Cortex of kidney (tissue), 1 donor: Measurements from ENCODE around the gene CDK14.
"Not testable (repeated sequence)": the region's sequence is repeated elsewhere in the genome, so short reads cannot be mapped to it uniquely, and the experiment has no call there.

Source experiments
- DNase-seq: peaks from one replicate; lab custom pipeline; 2025; lab: John Stamatoyannopoulos, UW

CDK14 gene

DNA sequence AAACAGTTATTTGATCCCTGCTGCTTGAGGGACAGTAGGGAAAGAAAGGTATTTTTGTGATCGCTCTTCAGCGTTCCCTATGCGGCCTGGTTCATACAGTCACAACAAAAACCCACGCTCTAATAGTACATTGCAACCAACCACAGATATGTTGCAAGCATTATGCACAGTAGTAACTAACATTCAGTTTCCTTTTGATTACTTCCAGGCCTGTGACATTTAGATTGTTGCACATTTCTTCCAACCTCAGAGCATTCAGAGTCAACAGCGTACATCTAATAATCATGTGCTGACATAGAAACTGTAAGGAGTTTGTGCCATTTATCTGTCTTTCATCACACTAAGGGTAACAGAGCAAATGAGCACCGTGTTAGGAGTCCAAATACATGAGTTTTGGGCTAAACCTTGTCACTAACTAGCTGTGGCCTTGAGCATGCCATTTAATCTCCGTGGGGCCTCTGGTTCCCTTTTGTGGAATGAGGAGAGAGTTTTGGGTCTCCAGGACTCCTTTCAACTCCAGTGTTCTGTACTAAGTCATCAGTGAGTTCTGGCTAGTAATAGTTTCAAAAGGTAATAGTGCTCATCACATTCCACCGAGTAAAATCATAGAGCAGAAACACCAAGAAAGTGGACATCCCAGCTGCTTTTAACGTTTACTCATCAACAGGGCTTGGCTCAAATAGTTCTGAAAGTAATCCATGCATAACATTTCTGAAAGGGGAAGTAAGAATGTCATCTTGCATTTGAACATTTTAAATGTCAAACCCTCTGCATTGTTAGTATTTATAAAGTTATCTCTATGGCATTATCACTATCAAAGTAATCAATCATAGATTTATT, 569.1 kb downstream of the CDK14 start:
- no peak for DNase-seq

GRCh38 chr7:91165846-91166230, 569.7 kb downstream of the CDK14 start:
- DNase-seq = no peak

DNA sequence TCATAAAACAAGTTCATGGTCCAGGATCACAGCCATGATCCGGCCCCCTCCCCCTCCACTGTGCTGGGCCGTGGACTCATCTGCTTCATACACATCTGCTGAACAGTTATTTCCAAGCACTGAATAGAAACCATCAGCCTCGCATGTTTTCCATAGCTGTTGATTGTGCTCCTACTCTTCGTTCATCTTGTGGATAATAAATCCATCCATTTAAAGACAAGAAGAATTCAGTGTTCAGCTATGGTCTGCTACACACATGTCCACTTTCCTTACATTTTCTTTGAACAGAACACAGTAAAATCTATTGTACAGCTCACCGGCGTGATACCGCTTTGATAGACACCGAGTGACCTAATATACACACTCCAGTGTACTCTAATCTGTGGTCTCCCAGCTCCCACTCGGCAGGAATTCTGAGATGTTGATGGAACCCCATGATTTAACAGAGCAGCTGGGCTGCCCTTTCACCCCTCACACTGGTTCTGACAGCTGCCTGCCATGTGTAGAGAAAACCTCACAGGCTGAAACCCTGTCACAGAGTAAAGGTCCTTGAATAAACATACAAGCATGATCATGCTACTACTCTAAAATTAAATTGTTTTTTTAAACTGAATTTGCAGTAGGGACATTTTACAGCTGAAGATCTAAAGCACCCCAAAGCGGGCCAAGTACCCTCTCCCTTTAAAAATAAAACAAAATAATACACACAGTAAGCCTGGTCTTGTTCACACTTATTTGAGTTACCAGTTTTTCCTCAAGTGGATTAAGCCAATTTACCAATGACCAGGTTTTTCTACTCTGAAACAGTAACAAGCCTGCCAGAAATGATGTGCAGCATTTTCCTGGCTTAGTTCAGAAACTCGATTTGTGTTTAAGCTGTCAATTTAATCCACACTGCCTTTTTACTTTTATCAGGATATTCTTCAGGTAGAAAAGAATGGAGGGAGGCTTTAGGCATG, 573.0 kb downstream of the CDK14 start:
- no peak for DNase-seq

- DNase-seq = no peak
Measured at GRCh38 chr7:91169830-91170191, 573.7 kb downstream of the CDK14 start.

DNA sequence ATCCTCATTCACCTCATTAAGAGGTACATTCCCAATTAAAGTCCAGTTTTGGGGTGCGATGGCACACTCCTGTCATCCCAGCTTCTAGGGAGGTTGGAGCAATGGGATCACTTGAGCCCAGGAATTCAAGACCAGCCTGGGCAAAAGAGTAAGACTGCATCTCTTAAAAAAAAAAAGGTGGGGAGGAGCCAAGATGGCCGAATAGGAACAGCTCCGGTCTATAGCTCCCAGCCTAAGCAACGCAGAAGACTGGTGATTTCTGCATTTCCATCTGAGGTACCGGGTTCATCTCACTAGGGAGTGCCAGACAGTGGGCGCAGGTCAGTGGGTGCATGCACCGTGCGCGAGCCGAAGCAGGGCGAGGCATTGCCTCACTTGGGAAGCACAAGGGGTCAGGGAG, 577.1 kb downstream of the CDK14 start:
- DNase-seq = not testable (repeated sequence)

DNA sequence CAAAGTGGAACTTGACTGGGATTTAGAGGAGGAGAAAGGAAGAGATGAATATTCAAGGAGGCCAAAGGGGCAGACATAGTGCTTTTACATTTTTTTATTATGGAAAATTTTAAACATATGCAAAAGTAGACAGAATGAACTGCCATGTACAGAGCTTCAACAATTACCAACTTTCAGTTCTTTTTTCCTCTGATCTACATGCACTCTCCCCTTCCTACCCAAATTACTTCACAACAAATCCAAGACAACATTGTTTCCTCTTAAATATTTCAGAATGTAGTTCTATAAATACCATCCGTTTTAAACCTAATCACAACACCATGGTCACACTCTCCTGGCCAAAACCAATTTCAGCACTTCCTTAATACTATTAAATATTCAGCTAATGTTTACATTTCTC, 584.6 kb downstream of the CDK14 start:
- DNase-seq = no peak

- DNase-seq = no peak
Measured at GRCh38 chr7:91181949-91182348, 585.8 kb downstream of the CDK14 start.

DNA sequence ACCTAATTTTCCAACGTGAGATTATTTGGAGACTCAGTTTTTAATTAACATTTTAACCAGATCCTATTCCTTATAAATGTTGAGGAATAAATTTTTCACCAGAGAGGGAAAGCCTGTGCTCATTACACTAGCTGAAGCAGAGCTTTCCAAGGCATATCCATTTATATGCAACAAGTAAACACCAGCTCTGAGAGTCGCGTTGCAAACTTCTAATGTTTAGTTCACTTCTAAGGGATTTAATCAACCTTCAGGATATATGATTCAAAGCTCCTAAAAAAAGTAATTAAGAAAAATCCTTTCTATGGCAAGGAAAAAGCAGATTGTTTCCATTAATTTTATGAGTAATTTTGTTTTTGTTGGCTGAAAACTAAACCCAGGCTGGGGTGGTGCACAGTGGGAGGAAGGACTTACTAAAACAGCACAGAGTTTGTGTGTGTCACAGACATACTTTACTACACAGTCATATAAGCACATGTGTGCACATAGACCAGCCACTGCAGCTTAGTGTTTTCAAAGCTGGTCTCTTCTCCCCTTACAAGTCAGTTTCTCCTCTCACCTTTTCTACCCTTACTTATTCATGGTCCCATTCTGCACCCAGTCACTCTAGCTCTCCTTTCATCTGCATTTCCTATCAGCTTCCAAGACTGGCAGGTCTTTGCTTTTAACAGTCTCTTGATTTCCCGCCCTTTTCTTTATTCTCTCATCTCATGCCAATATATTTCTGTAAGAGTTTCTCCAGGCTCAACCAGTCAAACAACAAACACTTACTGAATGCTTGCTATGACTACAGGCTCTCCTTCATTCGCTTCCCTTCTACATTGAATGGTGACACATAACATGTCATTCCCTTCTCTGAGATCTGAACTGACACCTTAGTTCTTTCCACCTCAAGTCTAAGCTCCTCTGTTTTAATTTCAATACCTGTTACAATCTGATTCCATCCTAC, 587.0 kb downstream of the CDK14 start:
- DNase-seq = no peak

- DNase-seq = no peak
Measured at GRCh38 chr7:91185771-91186170, 589.6 kb downstream of the CDK14 start.

DNA sequence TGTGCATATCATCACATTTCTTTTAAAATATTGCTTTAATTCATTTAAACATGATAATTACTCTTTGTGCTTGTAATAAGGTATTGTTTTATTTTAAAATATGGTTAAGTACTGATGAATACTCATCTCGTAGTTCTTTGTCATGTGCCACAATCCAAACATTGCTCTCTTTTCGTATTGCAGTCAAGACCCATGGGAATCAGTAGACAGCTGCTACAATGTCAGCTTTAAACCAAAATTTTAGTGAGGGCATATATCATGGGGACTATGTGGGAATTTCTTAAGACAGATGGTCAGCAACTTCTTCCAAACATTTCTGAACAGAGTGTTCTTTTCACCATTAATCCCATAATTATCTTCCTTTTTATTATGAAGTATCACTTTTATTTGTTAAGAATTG, 590.9 kb downstream of the CDK14 start:
- no peak for DNase-seq

DNA sequence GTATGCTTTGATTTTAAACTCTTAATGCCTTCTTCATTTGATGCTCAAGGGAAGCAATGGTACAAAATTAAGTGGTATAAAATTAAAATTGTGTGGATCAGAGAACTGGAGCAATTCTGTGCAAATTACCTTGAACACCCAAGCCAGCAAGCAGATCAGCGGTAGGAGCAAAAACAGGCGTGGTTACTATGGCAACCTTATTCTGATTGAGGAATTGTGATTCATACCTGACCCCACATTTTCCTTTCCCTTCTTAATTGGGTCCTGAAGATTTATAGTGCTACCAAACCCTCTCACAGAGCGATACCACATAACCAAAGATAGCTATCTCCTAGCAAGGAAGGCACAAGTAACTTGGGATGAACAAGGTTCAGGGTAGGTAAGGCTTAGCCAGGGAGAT, 595.6 kb downstream of the CDK14 start:
- no peak for DNase-seq

GRCh38 chr7:91193141-91193540, 597.0 kb downstream of the CDK14 start:
- no peak for DNase-seq

- DNase-seq = no peak
Measured at GRCh38 chr7:91194841-91195240, 598.7 kb downstream of the CDK14 start.

GRCh38 chr7:91196058-91196457, 599.9 kb downstream of the CDK14 start:
- no peak for DNase-seq

- no peak for DNase-seq
Measured at GRCh38 chr7:91198371-91198770, 602.2 kb downstream of the CDK14 start.

- DNase-seq = no peak
Measured at GRCh38 chr7:91199601-91200000, 603.5 kb downstream of the CDK14 start.

- no peak for DNase-seq
Measured at GRCh38 chr7:91201442-91202113, 605.5 kb downstream of the CDK14 start.

- DNase-seq = no peak
Measured at GRCh38 chr7:91206361-91206960, 610.3 kb downstream of the CDK14 start.

- DNase-seq = no peak
Measured at GRCh38 chr7:91212582-91212981, 616.5 kb downstream of the CDK14 start.

DNA sequence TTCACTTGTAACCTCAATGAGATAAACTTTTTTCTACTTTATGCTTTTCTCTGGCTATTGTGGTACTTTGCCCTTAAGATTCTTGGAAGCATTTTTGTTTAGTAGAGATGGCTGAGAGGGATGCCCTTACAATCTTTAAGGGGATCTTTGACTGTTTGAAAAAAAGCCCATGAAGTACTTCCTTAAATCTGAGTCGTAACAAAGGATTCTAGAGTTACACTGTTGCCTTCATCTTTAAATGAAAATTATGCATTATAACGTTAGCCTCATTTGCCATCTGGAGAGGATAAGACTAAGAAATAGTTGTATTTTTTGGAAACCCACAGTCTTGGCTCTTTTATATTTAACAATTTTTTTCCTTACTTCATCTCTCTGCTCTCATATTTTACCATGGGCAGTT, 630.3 kb downstream of the CDK14 start:
- no peak for DNase-seq

DNA sequence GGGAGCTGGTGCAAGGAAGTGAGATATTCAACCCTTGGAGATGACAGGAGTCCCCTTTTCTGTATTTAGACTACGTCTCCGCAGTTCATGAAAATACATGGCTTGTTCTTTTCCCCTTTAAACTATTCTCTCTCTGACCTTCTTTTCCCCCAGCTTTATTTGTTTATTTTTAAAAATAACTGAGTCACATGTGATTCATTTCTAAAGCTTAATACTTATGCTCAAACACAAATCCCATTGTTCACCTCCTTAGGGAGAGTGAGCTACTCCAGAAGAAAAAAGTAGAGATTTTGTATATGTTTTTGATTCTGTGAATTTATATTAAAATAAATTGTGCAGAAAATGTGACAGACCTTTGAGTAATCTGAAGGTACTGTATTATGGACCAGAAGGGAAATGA, 632.2 kb downstream of the CDK14 start:
- DNase-seq = no peak
